Measurements from ENCODE around the gene PDE10A.
"Not testable (repeated sequence)": the region's sequence is repeated elsewhere in the genome, so short reads cannot be mapped to it uniquely, and the experiment has no call there.

Gene PDE10A

GRCh38 chr6:165618891-165619290, 44.1 kb downstream of the PDE10A start:
- not testable (repeated sequence) for DNase-seq

DNA sequence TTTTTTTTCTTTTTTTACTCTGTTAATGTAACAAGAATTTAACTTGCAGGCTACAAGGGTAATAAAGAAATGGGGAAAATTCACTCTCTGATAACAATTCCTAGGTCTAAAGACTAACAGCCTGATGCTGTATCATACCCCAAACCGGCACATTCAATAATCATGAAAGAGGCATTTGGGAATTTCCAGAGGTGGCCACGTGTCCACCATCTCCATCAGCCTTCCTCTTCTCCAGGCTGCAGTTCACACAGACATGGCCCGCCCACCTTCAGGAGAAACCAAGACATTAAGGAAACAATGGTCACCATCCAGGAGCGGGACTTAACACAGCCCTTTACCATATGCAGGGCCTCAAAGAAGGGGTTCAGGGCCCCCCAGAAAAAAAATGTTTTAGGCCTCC, 44.8 kb downstream of the PDE10A start:
- no peak for DNase-seq

DNA sequence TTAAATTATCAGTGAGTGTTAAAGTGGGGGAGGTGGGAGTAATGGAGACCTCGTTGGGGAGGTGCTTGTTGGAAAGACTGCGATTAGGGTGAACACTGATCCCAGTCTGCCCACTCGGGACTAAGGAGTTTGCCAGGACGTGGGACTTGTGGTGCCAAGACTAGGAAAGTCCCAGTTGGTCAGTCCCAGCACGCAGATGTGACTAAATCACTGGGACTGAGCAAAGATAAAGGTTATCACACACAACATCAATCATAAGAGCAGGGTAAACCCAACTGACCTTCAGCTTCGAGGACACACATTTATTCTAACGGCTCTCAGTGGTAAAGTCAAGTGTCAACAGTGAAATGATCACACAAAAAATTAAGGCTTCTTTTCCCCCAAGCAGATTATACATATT, 45.5 kb downstream of the PDE10A start:
- no peak for DNase-seq

GRCh38 chr6:165616116-165616515, 46.9 kb downstream of the PDE10A start:
- DNase-seq = no peak

GRCh38 chr6:165615636-165616035, 47.4 kb downstream of the PDE10A start:
- DNase-seq = no peak

- no peak for DNase-seq
Observed at GRCh38 chr6:165611294-165611693, 51.7 kb downstream of the PDE10A start.

- DNase-seq = not testable (repeated sequence)
Observed at GRCh38 chr6:165608577-165608976, 54.5 kb downstream of the PDE10A start.

DNA sequence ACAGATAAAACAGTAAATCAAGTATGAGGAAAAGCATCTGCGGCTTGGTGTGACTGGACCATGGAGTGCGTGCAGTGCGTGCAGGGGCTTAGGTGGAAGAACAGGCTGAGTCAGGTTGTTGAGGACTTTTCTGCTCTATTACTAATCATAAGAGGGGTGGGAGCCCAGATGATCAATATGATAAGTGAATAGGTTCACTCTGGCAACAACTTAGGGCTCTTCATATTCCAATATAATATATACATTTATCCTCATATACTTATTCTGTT, 56.4 kb downstream of the PDE10A start:
- no peak for DNase-seq

- DNase-seq = no peak
Observed at GRCh38 chr6:165605901-165606739, 56.9 kb downstream of the PDE10A start.

DNA sequence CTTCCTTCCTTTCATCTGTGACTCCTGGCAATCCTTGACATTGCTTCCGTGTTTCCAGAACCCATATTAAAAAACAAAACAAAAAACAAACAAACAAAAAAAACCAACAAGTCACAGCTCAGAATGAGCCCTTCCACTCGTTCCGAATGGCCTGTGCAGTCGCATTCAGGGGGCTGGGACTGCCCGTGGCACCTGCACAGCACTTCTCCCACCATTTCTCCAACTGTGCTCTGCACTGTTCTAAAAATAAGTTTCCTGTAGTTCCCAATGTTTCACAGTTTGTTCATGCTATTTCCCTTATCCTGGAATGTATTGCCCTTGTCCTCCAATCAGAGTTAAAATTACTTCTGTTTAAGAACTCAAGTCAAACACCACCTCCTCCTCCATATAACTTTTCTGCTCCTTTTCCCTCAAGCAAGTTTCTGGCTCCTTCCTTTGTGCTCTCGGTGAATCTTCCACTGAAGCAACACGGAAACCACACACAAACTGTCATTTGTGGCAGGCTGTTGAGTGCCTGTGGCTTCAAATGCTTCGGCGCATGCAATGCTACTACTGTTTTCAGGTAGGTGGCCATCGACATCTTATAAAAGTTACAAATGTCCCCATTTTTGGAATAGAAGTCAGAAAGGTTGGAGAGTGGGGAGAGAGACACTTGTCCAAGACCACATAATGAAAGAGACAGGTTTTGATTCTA, 57.7 kb downstream of the PDE10A start:
- no peak for DNase-seq

- DNase-seq = no peak
Observed at GRCh38 chr6:165602291-165602690, 60.8 kb downstream of the PDE10A start.

DNA sequence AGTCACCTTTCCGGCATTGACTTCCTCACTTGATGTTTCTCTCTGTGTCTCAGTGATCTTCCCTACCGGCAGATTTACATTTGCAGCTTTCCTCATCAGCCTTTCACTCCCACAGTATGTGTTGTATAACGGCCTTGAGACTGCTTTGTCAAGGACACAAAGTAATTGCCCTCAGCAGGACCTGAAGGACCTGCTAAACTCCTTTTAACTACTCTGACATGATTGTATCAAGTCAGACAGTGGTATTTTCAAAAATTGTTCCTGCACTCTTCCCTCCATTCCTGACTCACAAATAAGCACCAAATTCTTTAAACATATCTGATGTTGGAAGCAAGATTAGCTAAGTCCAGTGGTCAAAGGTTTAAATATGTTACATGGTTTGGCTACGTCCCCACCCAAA, 62.4 kb downstream of the PDE10A start:
- no peak for DNase-seq

DNA sequence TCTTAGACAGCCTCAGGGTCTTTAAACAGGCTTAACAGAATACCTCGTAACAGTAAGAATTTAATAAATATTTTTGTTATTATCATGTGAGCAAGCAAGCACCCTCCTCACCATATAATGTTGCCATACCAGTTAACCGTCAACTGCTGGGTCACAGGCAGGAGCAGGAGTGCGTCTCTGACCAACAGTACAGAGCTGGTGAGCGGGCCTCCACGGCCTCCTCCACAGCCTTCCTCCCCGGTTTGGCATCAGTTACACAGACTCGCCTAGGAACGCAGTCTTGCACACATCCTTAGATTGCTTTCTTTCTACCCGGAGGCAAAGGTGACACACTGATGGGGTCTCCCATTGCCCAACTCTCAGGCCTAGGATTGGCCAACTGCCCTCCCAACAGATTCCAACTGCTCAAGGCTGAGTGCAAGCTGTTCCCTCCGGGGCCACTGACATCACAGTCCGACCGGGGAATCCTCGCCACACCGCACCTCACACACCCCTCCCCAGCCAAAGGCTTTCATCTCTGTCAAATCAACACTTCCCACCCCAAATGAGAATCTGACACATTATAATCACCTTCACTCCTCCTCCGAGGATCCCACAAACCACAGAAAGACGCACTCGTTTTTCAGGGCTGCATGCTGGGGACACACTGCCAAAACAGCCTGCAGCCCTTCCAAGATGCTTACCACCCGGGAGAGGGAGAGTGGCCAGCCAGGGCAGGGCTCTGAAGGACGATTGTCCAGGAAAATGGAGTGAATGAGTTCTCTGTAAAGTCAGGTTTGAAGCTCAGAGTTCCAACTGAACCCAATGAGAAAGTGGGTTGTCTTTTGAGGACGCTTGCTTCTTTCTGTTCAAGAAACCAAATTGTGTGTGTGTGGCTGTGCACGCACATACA, 63.2 kb downstream of the PDE10A start:
- DNase-seq = no peak

DNA sequence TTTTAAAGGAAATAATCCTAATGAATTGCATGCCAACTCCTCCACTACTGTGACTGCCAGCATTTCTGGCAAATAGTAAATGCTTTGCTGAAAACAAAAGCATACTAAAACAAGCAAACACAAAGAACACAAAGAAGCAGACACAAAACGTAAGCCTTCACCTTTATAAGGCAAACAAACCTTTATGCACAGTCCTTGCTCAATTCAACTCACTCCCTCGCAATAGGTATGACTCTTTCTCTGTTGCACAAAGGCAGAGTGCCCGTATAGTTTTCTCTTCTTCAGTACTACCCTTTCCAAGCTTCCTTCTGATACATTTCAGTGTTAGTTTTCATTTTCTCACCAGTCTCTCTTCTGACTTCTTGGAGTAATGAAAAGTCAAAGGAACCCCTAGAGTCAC, 63.9 kb downstream of the PDE10A start:
- no peak for DNase-seq

- DNase-seq = no peak
Observed at GRCh38 chr6:165597821-165598220, 65.2 kb downstream of the PDE10A start.

- no peak for DNase-seq
Observed at GRCh38 chr6:165594584-165595333, 68.3 kb downstream of the PDE10A start.

DNA sequence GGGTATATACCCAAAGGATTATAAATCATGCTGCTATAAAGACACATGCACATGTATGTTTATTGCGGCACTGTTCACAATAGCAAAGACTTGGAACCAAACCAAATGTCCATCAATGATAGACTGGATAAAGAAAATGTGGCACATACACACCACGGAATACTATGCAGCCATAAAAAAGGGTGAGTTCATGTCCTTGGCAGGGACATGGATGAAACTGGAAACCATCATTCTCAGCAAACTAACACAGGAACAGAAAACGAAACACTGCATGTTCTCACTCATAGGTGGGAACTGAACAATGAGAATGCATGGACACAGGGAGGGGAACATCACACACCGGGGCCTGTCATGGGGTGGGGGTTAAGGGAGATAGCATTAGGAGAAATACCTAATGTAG, 70.1 kb downstream of the PDE10A start:
- DNase-seq = not testable (repeated sequence)

GRCh38 chr6:165588515-165588914, 74.5 kb downstream of the PDE10A start:
- DNase-seq = no peak

- DNase-seq = no peak
Observed at GRCh38 chr6:165587206-165587605, 75.8 kb downstream of the PDE10A start.

DNA sequence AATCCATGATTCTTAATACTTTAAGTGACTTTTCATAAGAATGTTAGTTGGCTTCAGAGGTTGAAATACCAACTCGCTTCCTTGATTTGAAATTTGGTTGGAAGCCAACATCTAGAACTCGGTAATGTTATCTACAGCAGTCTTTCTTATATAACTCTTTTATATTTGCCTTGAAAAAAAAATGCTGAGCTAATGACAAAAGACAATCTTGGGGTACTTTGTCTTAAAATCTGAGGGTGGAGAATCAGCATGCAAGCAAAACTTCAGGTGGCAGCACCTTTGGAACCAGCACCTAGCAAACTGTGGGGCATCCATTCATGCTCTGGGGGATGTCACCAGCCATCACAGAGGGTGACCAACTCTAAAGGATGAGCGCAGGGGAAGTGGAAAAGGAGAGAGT, 76.3 kb downstream of the PDE10A start:
- DNase-seq = no peak

DNA sequence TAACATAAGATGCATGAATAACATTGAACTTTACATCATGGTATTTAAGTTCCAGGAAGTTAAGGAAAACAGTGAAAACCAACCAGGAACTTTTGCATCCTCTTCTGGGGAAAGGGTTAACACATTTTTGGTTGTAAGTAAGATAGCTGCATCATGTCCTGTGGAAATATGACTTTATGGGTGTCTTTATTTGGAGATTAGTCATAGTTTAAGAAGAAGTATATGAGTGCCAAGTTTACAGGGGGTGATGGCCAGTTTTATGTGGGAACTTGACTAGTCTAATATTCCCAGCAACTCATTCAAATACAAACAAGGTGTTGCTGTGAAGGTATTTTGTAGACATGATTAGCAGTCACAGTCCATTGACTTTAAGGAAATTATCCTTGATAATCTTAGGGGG, 78.0 kb downstream of the PDE10A start:
- no peak for DNase-seq

- no peak for DNase-seq
Observed at GRCh38 chr6:165584541-165584940, 78.5 kb downstream of the PDE10A start.

GRCh38 chr6:165581678-165582077, 81.4 kb downstream of the PDE10A start:
- DNase-seq = no peak
